Ecto neural progenitor cell (in vitro differentiated cells): ENCODE measurements around the gene ZNF490.

Experiments used
- DNase-seq: peaks from one replicate; pipeline ENCODE4 v3.0.0-alpha.2; 2018; ENCODE audit warnings: low spot score

Gene ZNF490

GRCh38 chr19:12543855-12544254 is 66.8 kb downstream of the ZNF490 start:
- no peak for DNase-seq
